ENCODE results near the gene SCN8A. TPM values are rescaled to one million over a fixed set of nuclear protein-coding genes. Genes with fewer than 3 reads are reported as not detected.
A peak's percentile ranks its signal among the peaks of the same experiment; 100 is the strongest.

Gene SCN8A
- polyA plus RNA-seq, 2 of the 4 experiments (the other 2 are of a cell fraction) = 1.8 to 4.8 TPM

- ChIA-PET CTCF (no interaction called here), POLR2A (no interaction called here)
- DNase-seq (ENCODE audit: low read depth in 1 of 2, low spot score in 1 of 2) (peak in 1 of 2 experiments; percentile 46), ATAC-seq (peak in 1 of 2 experiments; percentile 87; a peak in 3 of 6 replicates), FAIRE-seq (no peak)
- Histone ChIP-seq H3K4me3 (no peak overlapping the region), H3K4me2 (no peak overlapping the region), H3K9me3 (no peaks in the 10 kb centered on the region), H3K4me1 (no peaks in the 10 kb centered on the region), H3K27ac (no peak overlapping the region)
- TF ChIP-seq NR3C1 (IDR thresholded peaks at IDR 0.05) (no peak), PBX3 (IDR thresholded peaks at IDR 0.05) (0 out of 2 replicates have a peak, but pooled peaks have one; percentile 42)
- 46% methylated on average over 2 of the region's 2 CpGs for WGBS (ENCODE audit: missing lambda C conversion rate)
Measured at GRCh38 chr12:51752234-51752889, 161.3 kb downstream of the SCN8A start.

GRCh38 chr12:51753980-51754675 lies 163.1 kb downstream of the SCN8A start:
- no peak overlapping the region for H3K27ac ChIP-seq
- no peaks in the 10 kb centered on the region for H3K9me3 ChIP-seq
- H3K4me3 ChIP-seq = no peak overlapping the region
- no peak for FAIRE-seq
- ChIA-PET CTCF (no interaction called here), POLR2A (no interaction called here)
- ATAC-seq = no peak
- no peak for TF ChIP-seq ATOH8 (CRISPR knock-in tag; IDR thresholded peaks at IDR 0.05; ENCODE audit: low read depth)
- no peak for TF ChIP-seq TP53 (CRISPR knock-in tag; IDR thresholded peaks at IDR 0.05)
- no peak for TF ChIP-seq MAZ (IDR thresholded peaks at IDR 0.05; ENCODE audit: borderline replicate concordance, low read depth, low read length)
- TF ChIP-seq PHF8 (IDR thresholded peaks at IDR 0.05; ENCODE audit: borderline replicate concordance, low read depth) = no peak
- TF ChIP-seq REST (IDR thresholded peaks at IDR 0.05) = no peak
- no peak for TF ChIP-seq CHD4 (IDR thresholded peaks at IDR 0.05; ENCODE audit: borderline replicate concordance)
- TF ChIP-seq CEBPB (IDR thresholded peaks at IDR 0.05) = no peak
- no peak for TF ChIP-seq CBX8 (IDR thresholded peaks at IDR 0.05)
- TF ChIP-seq HMGXB4 (CRISPR knock-in tag; IDR thresholded peaks at IDR 0.05; ENCODE audit: borderline replicate concordance) = no peak
- TF ChIP-seq USF2 (IDR thresholded peaks at IDR 0.05) = no peak
- TF ChIP-seq EHF (CRISPR knock-in tag; IDR thresholded peaks at IDR 0.05) = no peak
- no peak for TF ChIP-seq FOXS1 (CRISPR knock-in tag; IDR thresholded peaks at IDR 0.05)
- no peak for TF ChIP-seq ZFP36 (IDR thresholded peaks at IDR 0.05; ENCODE audit: borderline replicate concordance, partially characterized antibody)
- no peak for TF ChIP-seq ESRRA (IDR thresholded peaks at IDR 0.05; ENCODE audit: borderline replicate concordance, low read length)
- TF ChIP-seq RFX5 (IDR thresholded peaks at IDR 0.05) = no peak
- TF ChIP-seq NFE2L2 (conservative IDR thresholded peaks at IDR 0.05; ENCODE audit: low read length) = no peak
- H3K4me1 ChIP-seq = no peaks in the 10 kb centered on the region
- DNase-seq (ENCODE audit: low read depth in 1 of 2, low spot score in 1 of 2) = no peak
- H3K4me2 ChIP-seq = no peak overlapping the region

Data from A549 (cell line).